ENCODE measurements around the gene CHGA. TPM values are rescaled to one million over a fixed set of nuclear protein-coding genes. Genes with fewer than 3 reads are reported as not detected.

Gene CHGA
- total RNA-seq, 1 donor from 2014 or later = 5.4 TPM

DNA sequence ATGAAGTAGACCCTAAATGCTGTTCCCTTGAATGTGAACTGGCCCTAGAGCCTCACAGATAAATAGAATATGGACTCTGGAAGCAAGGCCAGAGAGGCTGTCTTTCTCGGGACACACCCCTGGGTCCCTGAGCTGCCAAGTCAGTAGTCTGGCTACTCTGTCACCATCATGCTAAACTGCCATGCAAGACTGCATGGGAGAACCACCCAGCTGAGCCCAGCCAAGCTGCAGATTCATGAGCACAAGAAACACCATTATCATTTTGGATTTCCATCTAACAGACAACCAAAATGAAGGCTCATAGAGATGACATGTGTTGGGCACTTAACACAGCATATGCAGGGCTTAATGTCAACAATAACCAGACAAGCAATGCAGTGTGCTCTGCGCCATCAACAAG, 53.3 kb downstream of the CHGA start:
- DNase-seq (ENCODE audit: extremely low spot score in 2 of 2) = no peak
- no peak for TF ChIP-seq POLR2AphosphoS5 (IDR thresholded peaks at IDR 0.05; ENCODE audit: insufficient read depth in 1 of 2, low read depth in 1 of 2)
- no peak for TF ChIP-seq POLR2A (IDR thresholded peaks at IDR 0.05)
- TF ChIP-seq, protein P1, sequence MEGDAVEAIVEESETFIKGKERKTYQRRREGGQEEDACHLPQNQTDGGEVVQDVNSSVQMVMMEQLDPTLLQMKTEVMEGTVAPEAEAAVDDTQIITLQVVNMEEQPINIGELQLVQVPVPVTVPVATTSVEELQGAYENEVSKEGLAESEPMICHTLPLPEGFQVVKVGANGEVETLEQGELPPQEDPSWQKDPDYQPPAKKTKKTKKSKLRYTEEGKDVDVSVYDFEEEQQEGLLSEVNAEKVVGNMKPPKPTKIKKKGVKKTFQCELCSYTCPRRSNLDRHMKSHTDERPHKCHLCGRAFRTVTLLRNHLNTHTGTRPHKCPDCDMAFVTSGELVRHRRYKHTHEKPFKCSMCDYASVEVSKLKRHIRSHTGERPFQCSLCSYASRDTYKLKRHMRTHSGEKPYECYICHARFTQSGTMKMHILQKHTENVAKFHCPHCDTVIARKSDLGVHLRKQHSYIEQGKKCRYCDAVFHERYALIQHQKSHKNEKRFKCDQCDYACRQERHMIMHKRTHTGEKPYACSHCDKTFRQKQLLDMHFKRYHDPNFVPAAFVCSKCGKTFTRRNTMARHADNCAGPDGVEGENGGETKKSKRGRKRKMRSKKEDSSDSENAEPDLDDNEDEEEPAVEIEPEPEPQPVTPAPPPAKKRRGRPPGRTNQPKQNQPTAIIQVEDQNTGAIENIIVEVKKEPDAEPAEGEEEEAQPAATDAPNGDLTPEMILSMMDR (IDR thresholded peaks at IDR 0.05) = no peak
- peaks cover 34% of the 10 kb centered on the region for H3K4me1 ChIP-seq
- peaks cover 10% of the 10 kb centered on the region for H3K9me3 ChIP-seq
- H3K4me3 ChIP-seq = no peak overlapping the region
- H3K27me3 ChIP-seq = no peaks in the 10 kb centered on the region
- H3K27ac ChIP-seq = no peak overlapping the region
- intact Hi-C loops (cut with DNase I) = loop anchor here (10.0 kb wide), 1 partner anchor 109 kb away; no protein-coding TSS in a partner anchor
- peaks cover 0 to 7% of the 10 kb centered on the region in 2 donors for H3K36me3 ChIP-seq

DNA sequence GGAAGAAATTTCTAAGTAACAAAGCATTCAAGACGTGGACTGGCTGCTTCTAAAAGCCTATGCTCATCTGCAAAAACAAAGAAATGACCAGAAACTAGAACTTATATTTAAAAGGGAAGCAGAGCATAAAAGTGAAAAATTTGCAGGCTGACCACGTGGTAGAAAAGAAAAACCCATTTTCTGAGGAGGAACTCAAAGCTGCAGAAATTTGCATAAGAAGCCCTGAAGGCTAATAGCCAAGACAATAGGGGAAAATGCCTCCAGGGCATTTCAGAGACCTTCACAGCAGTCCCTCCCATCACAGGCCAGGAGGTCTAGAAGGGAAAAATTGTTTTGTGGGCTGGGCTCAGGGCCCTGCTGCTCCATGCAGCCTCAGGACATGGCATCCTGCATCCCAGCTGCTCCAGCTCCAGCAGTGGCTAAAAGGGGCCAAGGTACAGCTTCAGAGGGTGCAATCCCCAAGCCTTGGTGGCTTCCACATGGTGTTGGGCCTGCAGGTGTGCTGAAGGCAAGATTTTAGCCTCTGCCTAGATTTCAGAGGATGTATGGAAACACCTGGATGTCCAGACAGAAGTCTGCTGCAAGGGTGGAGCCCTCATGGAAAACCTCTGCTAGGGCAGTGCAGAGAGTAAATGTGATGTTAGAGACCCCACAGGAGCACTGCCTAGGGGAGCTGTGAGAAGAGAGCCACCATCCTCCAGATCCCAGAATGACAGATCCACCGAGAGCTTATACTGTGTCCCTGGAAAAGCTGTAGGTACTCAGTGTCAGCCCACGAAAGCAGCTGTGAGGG, 55.5 kb downstream of the CHGA start:
- DNase-seq (ENCODE audit: extremely low spot score in 2 of 2) = no peak
- intact Hi-C loops (cut with DNase I) = loop anchor here (10.0 kb wide), 1 partner anchor 106 kb away; no protein-coding TSS in a partner anchor
- Histone ChIP-seq H3K4me1 (peaks cover 15% of the 10 kb centered on the region), H3K36me3 (peaks cover 0 to 7% of the 10 kb centered on the region in 2 donors), H3K9me3 (peaks cover 10% of the 10 kb centered on the region), H3K27me3 (no peaks in the 10 kb centered on the region), H3K27ac (no peak overlapping the region), H3K4me3 (no peak overlapping the region)
- TF ChIP-seq POLR2AphosphoS5 (IDR thresholded peaks at IDR 0.05; ENCODE audit: insufficient read depth in 1 of 2, low read depth in 1 of 2) = no peak
- TF ChIP-seq POLR2A (IDR thresholded peaks at IDR 0.05) = no peak
- TF ChIP-seq, protein P1 (IDR thresholded peaks at IDR 0.05) = no peak

DNA sequence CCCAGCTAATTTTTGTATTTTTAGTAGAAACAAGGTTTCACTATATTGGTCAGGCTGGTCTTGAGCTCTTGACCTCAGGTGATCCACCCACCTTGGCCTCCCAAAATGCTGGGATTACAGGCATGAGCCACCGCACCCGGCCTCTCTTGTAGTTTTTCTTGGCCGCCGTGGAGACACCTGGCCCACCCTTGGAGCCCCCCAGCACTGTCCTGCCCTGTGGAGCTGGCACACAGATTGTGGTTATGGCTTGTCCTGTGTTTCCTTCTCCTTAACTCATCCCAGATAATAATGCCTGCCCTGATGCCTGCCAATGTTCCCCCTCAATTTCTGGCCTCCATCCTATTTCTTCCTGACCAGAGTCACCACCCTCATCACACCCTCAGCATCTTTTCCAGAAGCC, 57.9 kb downstream of the CHGA start:
- peaks cover 0 to 7% of the 10 kb centered on the region in 2 donors for H3K36me3 ChIP-seq
- no peak for DNase-seq (ENCODE audit: extremely low spot score in 2 of 2)
- H3K27me3 ChIP-seq = no peaks in the 10 kb centered on the region
- peaks cover 14% of the 10 kb centered on the region for H3K4me1 ChIP-seq
- intact Hi-C loops (cut with DNase I) = no loop called here
- peaks cover 10% of the 10 kb centered on the region for H3K9me3 ChIP-seq
- TF ChIP-seq POLR2A (IDR thresholded peaks at IDR 0.05) = no peak
- no peak for TF ChIP-seq POLR2AphosphoS5 (IDR thresholded peaks at IDR 0.05; ENCODE audit: insufficient read depth in 1 of 2, low read depth in 1 of 2)
- TF ChIP-seq, protein P1 (IDR thresholded peaks at IDR 0.05) = no peak
- H3K27ac ChIP-seq = no peak overlapping the region
- H3K4me3 ChIP-seq = no peak overlapping the region

- Histone ChIP-seq H3K4me1 (peaks cover 23% of the 10 kb centered on the region), H3K4me3 (no peak overlapping the region), H3K27ac (no peak overlapping the region), H3K9me3 (peaks cover 4% of the 10 kb centered on the region), H3K36me3 (peaks cover 0 to 7% of the 10 kb centered on the region in 2 donors), H3K27me3 (no peaks in the 10 kb centered on the region)
- intact Hi-C loops (cut with DNase I) = no loop called here
- TF ChIP-seq POLR2AphosphoS5 (IDR thresholded peaks at IDR 0.05; ENCODE audit: insufficient read depth in 1 of 2, low read depth in 1 of 2) (no peak), POLR2A (IDR thresholded peaks at IDR 0.05) (no peak)
- TF ChIP-seq, protein P1 (IDR thresholded peaks at IDR 0.05) = no peak
- no peak for DNase-seq (ENCODE audit: extremely low spot score in 2 of 2)
Observed at GRCh38 chr14:92981726-92982125, 58.8 kb downstream of the CHGA start.

GRCh38 chr14:92982956-92983355, 60.0 kb downstream of the CHGA start:
- TF ChIP-seq POLR2A (IDR thresholded peaks at IDR 0.05) (no peak), POLR2AphosphoS5 (IDR thresholded peaks at IDR 0.05; ENCODE audit: insufficient read depth in 1 of 2, low read depth in 1 of 2) (no peak)
- TF ChIP-seq, protein P1 (IDR thresholded peaks at IDR 0.05) = no peak
- H3K4me1 ChIP-seq = peaks cover 35% of the 10 kb centered on the region
- intact Hi-C loops (cut with DNase I) = no loop called here
- no peak overlapping the region for H3K4me3 ChIP-seq
- no peak for DNase-seq (ENCODE audit: extremely low spot score in 2 of 2)
- no peaks in the 10 kb centered on the region for H3K27me3 ChIP-seq
- H3K9me3 ChIP-seq = peaks cover 4% of the 10 kb centered on the region
- no peak overlapping the region for H3K27ac ChIP-seq
- peaks cover 0 to 7% of the 10 kb centered on the region in 2 donors for H3K36me3 ChIP-seq
